HG02970 (cell line): Measurements from ENCODE around the gene SCYL1.

Experiments used
- ATAC-seq: cut with Tn5 transposase; IDR thresholded peaks from one replicate; pipeline ENCODE4 v1.9.1; 2021; ENCODE audit warnings: mild to moderate bottlenecking, moderate library complexity, moderate number of reproducible peaks; ENCODE audit not compliant: unreplicated experiment, low FRiP score

The SCYL1 gene

GRCh38 chr11:65578667-65579066, 53.8 kb downstream of the SCYL1 start:
- ATAC-seq: no peak

DNA sequence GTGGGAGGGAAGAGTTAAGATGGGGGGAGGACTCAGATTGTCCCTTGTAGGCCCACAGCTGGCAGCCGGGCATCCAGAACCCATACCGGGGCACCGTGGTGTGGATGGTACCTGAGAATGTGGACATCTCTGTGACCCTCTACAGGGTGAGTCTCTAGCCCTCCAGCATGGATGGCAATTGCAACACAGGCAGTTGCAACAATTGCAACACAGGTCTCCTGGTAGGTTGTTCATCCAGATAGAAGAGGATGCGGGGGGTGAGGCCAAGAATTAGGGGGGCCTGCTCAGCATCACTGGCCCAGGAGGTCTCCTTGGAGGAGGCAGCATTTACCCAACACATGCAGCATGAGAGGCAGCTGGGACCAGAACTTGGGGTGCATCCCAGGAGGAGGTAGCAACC, 54.4 kb downstream of the SCYL1 start:
- no peak for ATAC-seq

DNA sequence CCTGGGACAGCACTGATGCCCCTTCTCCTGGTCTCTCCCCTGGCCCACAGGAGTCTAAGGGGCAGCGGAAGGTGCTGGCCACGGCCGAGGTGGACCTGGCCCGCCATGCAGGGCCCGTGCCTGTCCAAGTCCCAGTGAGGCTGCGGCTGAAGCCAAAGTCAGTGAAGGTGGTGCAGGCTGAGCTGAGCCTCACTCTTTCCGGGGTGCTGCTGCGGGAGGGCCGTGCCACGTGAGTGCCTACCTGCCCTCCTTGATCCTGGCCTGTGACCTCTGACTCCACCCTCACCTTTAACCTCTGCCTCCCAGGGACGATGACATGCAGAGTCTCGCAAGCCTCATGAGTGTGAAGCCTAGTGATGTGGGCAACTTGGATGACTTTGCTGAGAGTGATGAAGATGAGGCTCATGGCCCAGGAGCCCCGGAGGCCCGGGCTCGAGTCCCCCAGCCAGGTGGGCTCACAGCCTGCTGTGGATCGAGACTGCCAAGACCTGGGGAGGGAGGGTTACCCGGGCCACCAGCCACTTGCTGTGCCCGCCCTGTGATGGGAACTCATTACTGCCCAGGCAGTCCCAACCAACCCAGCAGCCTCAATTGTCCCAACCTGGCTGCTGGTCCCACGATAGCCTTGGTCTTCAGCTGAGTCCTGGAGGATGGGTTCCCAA, 55.3 kb downstream of the SCYL1 start:
- no peak for ATAC-seq

DNA sequence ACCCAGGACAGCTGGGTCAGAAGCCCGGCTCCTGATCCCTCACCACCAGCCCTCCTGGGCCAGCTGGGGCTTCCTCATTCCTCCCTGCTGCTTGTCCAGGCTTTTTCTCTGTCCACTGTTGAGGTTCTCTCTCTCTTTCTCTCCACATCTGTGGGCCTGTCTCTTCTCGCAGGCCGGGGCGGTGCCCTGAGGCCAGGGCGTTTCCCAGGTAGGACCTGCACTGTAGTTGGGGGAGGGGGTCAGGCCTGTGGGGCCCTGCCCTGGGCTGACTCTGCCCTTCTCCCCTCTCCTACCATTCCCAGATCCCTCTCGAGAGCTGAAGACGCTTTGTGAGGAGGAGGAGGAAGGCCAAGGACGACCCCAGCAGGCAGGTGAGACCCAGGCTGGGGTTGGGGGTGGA, 55.9 kb downstream of the SCYL1 start:
- ATAC-seq: no peak

- no peak for ATAC-seq
These were observed 57.0 kb downstream of the SCYL1 start for GRCh38 chr11:65581928-65582327.

GRCh38 chr11:65583589-65583988, 58.7 kb downstream of the SCYL1 start:
- no peak for ATAC-seq

GRCh38 chr11:65584106-65584505, 59.2 kb downstream of the SCYL1 start:
- ATAC-seq: no peak

DNA sequence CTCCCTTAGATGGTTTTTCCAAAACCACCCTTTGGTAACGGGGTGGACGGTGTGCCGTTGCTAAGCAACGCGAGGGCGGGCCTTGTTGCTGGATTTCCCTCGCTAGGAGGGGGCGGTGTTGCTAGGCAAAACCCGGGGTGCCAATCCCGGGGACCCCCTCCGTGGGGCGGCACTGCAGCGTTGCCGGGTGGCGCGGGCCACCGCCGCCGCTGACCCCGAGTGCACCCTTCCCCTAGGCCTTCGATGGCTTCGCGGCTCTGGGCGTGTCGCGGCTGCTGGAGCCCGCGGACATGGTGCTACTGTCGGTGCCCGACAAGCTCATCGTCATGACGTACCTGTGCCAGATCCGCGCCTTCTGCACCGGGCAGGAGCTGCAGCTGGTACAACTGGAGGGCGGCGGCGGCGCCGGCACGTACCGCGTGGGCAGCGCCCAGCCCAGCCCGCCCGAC, 59.9 kb downstream of the SCYL1 start:
- no peak for ATAC-seq

GRCh38 chr11:65585396-65586246, 60.7 kb downstream of the SCYL1 start:
- no peak for ATAC-seq

- no peak for ATAC-seq
These were observed 61.4 kb downstream of the SCYL1 start for GRCh38 chr11:65586247-65586630.

- no peak for ATAC-seq
These were observed 61.8 kb downstream of the SCYL1 start for GRCh38 chr11:65586676-65587075.
